Prostate gland (tissue), 2 donors: ENCODE measurements around the gene NAPA.

Source experiments
- POLR2A ChIP-seq: fragments of 450-650 bp; IDR thresholded peaks from one replicate; pipeline ENCODE4 v1.6.1; 2016; ENCODE audit warnings: antibody characterized with exemption, mild to moderate bottlenecking
- TF ChIP-seq, protein P1 (sequence below), 4 experiments: fragments of 200-600 bp in 2 of 4; fragments of 450-650 bp in 2 of 4; sonication (generic) in 2 of 4; IDR thresholded peaks; 1 replicate in 3 of 4; 2 replicates in 1 of 4; pipeline ENCODE4 v1.5.1; 2016 to 2019; ENCODE audit warnings: antibody characterized with exemption in 4 of 4, mild to moderate bottlenecking in 2 of 4, moderate library complexity in 2 of 4

GRCh38 chr19:47481460-47482052 is 33.3 kb downstream of the NAPA start:
- TF ChIP-seq, protein P1, sequence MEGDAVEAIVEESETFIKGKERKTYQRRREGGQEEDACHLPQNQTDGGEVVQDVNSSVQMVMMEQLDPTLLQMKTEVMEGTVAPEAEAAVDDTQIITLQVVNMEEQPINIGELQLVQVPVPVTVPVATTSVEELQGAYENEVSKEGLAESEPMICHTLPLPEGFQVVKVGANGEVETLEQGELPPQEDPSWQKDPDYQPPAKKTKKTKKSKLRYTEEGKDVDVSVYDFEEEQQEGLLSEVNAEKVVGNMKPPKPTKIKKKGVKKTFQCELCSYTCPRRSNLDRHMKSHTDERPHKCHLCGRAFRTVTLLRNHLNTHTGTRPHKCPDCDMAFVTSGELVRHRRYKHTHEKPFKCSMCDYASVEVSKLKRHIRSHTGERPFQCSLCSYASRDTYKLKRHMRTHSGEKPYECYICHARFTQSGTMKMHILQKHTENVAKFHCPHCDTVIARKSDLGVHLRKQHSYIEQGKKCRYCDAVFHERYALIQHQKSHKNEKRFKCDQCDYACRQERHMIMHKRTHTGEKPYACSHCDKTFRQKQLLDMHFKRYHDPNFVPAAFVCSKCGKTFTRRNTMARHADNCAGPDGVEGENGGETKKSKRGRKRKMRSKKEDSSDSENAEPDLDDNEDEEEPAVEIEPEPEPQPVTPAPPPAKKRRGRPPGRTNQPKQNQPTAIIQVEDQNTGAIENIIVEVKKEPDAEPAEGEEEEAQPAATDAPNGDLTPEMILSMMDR (IDR thresholded peaks at IDR 0.05) = no peak
- TF ChIP-seq POLR2A = no peak
